Measurements from ENCODE around the gene NT5DC2.

- TF ChIP-seq CTCF (IDR thresholded peaks at IDR 0.05) (no peak), POLR2AphosphoS5 (IDR thresholded peaks at IDR 0.05) (no peak)
These were observed 35.3 kb downstream of the NT5DC2 start for GRCh38 chr3:52498137-52499054.
